OCI-LY1 (cell line): Measurements from ENCODE around the gene MRI1.

Experiments
- CTCF ChIP-seq: fragments of 200-600 bp; sonication (generic), shearing (Covaris generic); IDR thresholded peaks from 2 replicates; pipeline ENCODE4 v1.5.1; 2017; ENCODE audit warnings: mild to moderate bottlenecking, antibody characterized with exemption, low read length, moderate library complexity, mixed read lengths
- EZH2 ChIP-seq: fragments of 200-600 bp; sonication (generic), shearing (Covaris generic); IDR thresholded peaks from 2 replicates; pipeline ENCODE4 v1.8.0; 2017; ENCODE audit warnings: borderline replicate concordance, mixed run types, mild to moderate bottlenecking, antibody characterized with exemption, low read length, moderate library complexity, mixed read lengths

- TF ChIP-seq CTCF (no peak), EZH2 (no peak)
Measured at GRCh38 chr19:13748169-13748828, 16.0 kb upstream of the MRI1 start.
